HUES6 (cell line): Measurements from ENCODE around the gene STX18.
A peak's percentile ranks its signal among the peaks of the same experiment; 100 is the strongest.

Experiments used
- H3K27ac ChIP-seq: 2 replicates; pipeline ENCODE4 v1.7.0; 2013; ENCODE audit warnings: low read depth, mild to moderate bottlenecking, low read length, inconsistent platforms
- H3K27me3 ChIP-seq: 2 replicates; pipeline ENCODE4 v1.6.1; 2013; ENCODE audit warnings: low read length; ENCODE audit not compliant: control insufficient read depth, insufficient read depth
- H3K36me3 ChIP-seq: 2 replicates; pipeline ENCODE4 v1.6.1; 2013; ENCODE audit warnings: low read length; ENCODE audit not compliant: control insufficient read depth, insufficient read depth
- H3K4me1 ChIP-seq: 2 replicates; pipeline ENCODE4 v1.6.1; 2013; ENCODE audit warnings: low read length; ENCODE audit not compliant: control insufficient read depth, insufficient read depth
- H3K4me3 ChIP-seq: 2 replicates; pipeline ENCODE4 v1.5.1; 2013; ENCODE audit warnings: low read depth, low read length
- H3K9ac ChIP-seq: one replicate; pipeline ENCODE4 v1.6.1; 2013; ENCODE audit warnings: mild to moderate bottlenecking, low read length
- H3K9me3 ChIP-seq: 2 replicates; pipeline ENCODE4 v1.6.1; 2013; ENCODE audit warnings: low read depth, low read length; ENCODE audit not compliant: control insufficient read depth, insufficient read depth

The STX18 gene

GRCh38 chr4:4397441-4397819, 144.4 kb downstream of the STX18 start:
- Histone ChIP-seq H3K4me1 (peaks cover 20% of the 10 kb centered on the region), H3K9ac (no peak overlapping the region), H3K9me3 (peaks cover 4% of the 10 kb centered on the region; the same call in 1 of the 2 replicates), H3K36me3 (peaks cover 7% of the 10 kb centered on the region; the same call in 1 of the 2 replicates), H3K27me3 (peaks cover 24% of the 10 kb centered on the region; the same call in 1 of the 2 replicates), H3K27ac (no peak overlapping the region), H3K4me3 (no peak overlapping the region)

DNA sequence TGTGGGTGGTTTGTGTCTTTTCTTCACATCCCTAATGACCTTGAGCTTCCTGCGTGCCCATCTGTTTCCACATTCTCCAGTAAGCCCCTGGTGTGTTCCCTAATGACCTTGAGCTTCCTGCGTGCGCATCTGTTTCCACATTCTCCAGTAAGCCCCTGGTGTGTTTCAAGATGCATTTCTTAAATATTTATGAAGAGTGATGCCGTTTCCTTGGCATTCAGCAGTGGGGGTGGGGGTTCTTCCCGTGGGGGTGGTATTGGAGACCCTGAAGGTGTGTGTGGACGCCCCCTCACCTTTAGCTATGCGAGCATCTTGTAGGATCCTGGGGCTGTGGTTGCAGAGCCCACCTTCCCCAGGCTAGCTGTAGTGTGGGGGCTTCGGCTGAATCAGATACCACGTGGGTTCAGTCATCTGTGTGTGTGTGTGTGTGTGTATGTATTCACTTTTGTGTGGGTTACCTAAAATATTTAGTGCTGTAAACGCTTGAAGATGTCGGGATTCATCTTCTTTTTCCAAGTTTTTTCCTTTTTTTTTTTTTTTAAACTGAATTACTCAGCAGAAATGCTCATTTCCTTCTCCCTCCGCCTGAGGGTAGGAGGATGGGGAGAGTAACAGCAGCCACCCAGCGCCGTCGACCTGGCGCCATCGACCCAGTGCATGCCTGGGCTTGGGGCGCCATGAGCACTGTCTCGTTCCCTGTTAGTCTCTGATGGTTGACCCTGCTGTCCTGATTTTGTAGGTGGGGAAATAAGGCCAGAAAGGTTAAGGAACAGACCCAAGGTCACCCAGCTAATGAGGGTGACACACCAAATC, 145.0 kb downstream of the STX18 start:
- Histone ChIP-seq H3K4me1 (peaks cover 20% of the 10 kb centered on the region), H3K27me3 (peaks cover 24% of the 10 kb centered on the region; the same call in 1 of the 2 replicates), H3K9ac (no peak overlapping the region), H3K9me3 (peaks cover 4% of the 10 kb centered on the region; the same call in 1 of the 2 replicates), H3K27ac (no peak overlapping the region), H3K36me3 (peaks cover 7% of the 10 kb centered on the region; the same call in 1 of the 2 replicates), H3K4me3 (no peak overlapping the region)

DNA sequence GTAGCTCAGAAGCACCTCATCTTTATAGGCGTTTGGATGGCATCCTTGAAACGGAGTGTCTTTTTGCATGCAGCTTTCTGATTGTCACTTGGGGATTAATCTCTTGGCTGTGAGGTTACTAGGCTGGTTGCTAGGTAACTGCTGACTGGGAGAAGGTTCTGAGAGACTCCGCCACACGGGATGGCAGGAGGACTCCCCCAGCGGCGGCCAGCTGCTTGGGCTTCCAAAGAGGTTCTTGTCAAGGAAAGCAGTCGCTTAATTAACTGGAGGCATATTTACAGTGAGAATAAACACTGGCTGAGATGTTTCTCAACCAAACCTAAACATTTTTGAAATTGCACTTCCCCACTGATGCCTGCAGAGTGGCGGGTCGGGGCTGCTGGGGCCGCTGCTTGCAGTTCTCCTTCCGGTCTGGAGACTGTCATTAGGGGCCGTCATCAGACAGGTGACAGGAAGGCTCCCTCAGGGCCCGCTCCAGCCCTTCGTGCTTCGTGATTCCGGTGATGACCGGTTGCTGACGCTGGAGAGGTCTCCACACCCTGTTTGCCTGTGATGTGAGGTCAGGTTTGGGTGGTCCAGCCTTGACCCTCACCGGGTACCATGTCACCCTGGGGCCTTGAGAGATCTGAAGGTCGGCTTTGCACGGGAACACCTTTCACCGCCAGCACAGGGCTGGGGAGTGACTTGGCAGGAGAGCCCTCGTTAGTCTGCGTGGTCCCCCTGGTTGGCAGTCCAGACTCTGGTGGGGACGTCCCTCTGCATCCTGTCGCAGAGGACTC, 145.8 kb downstream of the STX18 start:
- peaks cover 20% of the 10 kb centered on the region for H3K4me1 ChIP-seq
- no peak overlapping the region for H3K27ac ChIP-seq
- H3K36me3 ChIP-seq: peaks cover 11% of the 10 kb centered on the region; the same call in 1 of the 2 replicates
- peaks cover 4% of the 10 kb centered on the region; the same call in 1 of the 2 replicates for H3K9me3 ChIP-seq
- H3K27me3 ChIP-seq: peaks cover 30% of the 10 kb centered on the region; the same call in 1 of the 2 replicates
- no peak overlapping the region for H3K4me3 ChIP-seq
- H3K9ac ChIP-seq: peak overlapping the region; percentile 18

- peaks cover 11% of the 10 kb centered on the region; the same call in 1 of the 2 replicates for H3K36me3 ChIP-seq
- H3K4me1 ChIP-seq: peaks cover 20% of the 10 kb centered on the region
- H3K9ac ChIP-seq: no peak overlapping the region
- H3K27me3 ChIP-seq: peaks cover 36% of the 10 kb centered on the region; the same call in 1 of the 2 replicates
- no peak overlapping the region for H3K27ac ChIP-seq
- peaks cover 4% of the 10 kb centered on the region; the same call in 1 of the 2 replicates for H3K9me3 ChIP-seq
- no peak overlapping the region for H3K4me3 ChIP-seq
These were observed 146.5 kb downstream of the STX18 start for GRCh38 chr4:4395371-4395770.

DNA sequence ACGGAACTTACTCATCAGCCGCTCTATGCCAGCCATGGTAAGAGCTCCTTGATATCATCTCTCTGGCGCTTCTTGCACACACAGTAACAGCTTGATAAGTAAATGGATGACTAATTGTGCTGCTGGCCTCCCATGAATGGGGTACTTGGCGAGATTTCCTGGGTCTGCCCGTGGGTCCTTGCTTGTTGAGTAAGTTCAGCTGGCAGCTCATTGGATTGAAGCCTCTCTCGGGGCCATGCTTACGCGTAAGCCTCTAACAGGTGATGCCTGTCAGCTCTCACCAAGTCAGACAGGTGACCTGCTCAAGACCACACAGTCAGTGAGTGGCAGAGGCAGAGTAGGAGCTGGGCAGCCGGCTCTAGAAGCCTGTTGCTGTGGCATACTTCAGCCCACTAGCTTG, 147.2 kb downstream of the STX18 start:
- peaks cover 4% of the 10 kb centered on the region; the same call in 1 of the 2 replicates for H3K9me3 ChIP-seq
- H3K36me3 ChIP-seq: peaks cover 11% of the 10 kb centered on the region; the same call in 1 of the 2 replicates
- peaks cover 44% of the 10 kb centered on the region; the same call in 1 of the 2 replicates for H3K27me3 ChIP-seq
- H3K27ac ChIP-seq: no peak overlapping the region
- no peak overlapping the region for H3K4me3 ChIP-seq
- H3K4me1 ChIP-seq: peaks cover 20% of the 10 kb centered on the region
- H3K9ac ChIP-seq: no peak overlapping the region

- no peak overlapping the region for H3K27ac ChIP-seq
- H3K4me1 ChIP-seq: peaks cover 27% of the 10 kb centered on the region
- H3K9ac ChIP-seq: no peak overlapping the region
- H3K4me3 ChIP-seq: no peak overlapping the region
- no peaks in the 10 kb centered on the region for H3K9me3 ChIP-seq
- peaks cover 64% of the 10 kb centered on the region for H3K27me3 ChIP-seq
- peaks cover 11% of the 10 kb centered on the region; the same call in 1 of the 2 replicates for H3K36me3 ChIP-seq
These were observed 149.2 kb downstream of the STX18 start for GRCh38 chr4:4392501-4393183.

- no peak overlapping the region for H3K9ac ChIP-seq
- H3K27ac ChIP-seq: no peak overlapping the region
- H3K4me1 ChIP-seq: peaks cover 20% of the 10 kb centered on the region
- H3K27me3 ChIP-seq: peaks cover 71% of the 10 kb centered on the region
- H3K4me3 ChIP-seq: no peak overlapping the region
- H3K36me3 ChIP-seq: peaks cover 11% of the 10 kb centered on the region; the same call in 1 of the 2 replicates
- no peaks in the 10 kb centered on the region for H3K9me3 ChIP-seq
These were observed 150.0 kb downstream of the STX18 start for GRCh38 chr4:4391866-4392265.

DNA sequence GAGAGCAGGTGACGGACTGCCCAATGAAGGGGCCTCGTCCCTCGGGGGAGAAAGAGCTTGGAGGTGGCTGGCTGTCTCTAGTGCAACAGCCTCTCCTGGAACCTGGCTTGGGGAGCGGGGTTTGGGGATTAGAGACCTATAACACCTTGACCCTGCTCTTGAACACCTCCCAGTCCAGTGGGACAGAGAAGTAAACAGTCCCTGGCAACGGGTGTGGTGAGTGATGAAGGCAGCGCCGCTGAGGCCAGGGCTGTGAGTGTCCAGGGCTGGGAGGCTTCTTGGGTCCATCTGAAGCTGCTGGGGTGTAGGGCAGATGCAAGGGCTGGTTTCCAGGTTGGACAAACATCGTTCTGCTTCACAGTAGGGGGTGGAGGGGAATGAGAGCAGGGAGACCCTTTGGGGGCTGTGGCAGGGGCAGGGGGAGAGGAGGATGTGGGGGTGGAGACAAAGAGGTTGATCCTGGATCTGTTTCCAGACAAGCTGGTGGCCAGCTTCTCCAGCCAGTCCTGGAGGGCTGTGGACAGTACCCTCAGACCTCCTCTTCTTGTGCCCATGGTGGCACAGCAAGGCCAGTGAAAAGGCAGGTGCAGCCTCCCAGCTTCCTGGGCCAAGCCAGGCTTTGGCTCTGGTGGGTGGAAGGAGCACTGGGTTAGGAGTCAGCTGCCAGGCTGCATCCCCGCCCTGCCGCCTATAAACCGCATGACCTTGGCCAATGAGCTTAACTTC, 151.2 kb downstream of the STX18 start:
- Histone ChIP-seq H3K4me1 (peaks cover 11% of the 10 kb centered on the region; the same call in 1 of the 2 replicates), H3K4me3 (no peak overlapping the region), H3K27me3 (peaks cover 80% of the 10 kb centered on the region), H3K9ac (no peak overlapping the region), H3K9me3 (no peaks in the 10 kb centered on the region), H3K36me3 (peaks cover 11% of the 10 kb centered on the region; the same call in 1 of the 2 replicates), H3K27ac (no peak overlapping the region)

DNA sequence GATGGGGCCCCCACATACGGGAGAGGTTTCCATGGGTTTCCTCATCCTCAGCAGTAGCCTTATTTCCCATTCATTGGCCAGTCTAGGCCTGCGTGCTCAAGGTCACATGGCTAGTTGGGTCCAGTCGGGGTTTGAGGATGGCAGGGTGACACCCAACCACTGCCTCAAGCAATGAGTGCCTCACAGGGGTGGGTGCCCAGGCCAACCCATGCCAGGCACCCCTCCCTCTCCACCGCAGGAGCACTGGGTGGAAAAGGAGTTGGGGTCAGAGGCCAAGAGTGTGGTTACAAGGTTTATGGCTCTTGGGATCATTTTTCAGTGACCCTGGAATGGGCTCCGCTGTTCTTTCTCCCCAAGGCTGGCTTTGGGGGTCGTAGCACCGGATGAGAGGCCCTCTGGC, 151.8 kb downstream of the STX18 start:
- H3K27ac ChIP-seq: no peak overlapping the region
- no peaks in the 10 kb centered on the region for H3K9me3 ChIP-seq
- H3K36me3 ChIP-seq: peaks cover 11% of the 10 kb centered on the region; the same call in 1 of the 2 replicates
- H3K27me3 ChIP-seq: peaks cover 80% of the 10 kb centered on the region
- H3K9ac ChIP-seq: no peak overlapping the region
- 0 out of 2 replicates have a peak, but pooled peaks cover 12% of the 10 kb centered on the region for H3K4me1 ChIP-seq
- no peak overlapping the region for H3K4me3 ChIP-seq
